Heart left ventricle (tissue), 16 donors: ENCODE measurements around the gene IGFBP2. TPM values are rescaled to one million over a fixed set of nuclear protein-coding genes. Genes with fewer than 3 reads are reported as not detected.

Source experiments
- ATAC-seq, 4 donors: fragments of 200-7000 bp; cut with Tn5 transposase; one replicate each; pipeline ENCODE4 v1.9.1; 2020 to 2022; ENCODE audit warnings: moderate library complexity in 4 of 4, mild to moderate bottlenecking in 3 of 4, moderate number of reproducible peaks in 1 of 4
- DNase-seq, 5 donors: peaks; one replicate each; pipeline ENCODE4 v3.0.0-alpha.2; 2020
- H3K27ac ChIP-seq, 12 donors: fragments of 200-600 bp; sonication (generic) in 4 of 12; one replicate each; pipeline versions ENCODE4 v1.5.0 to v1.8.0; 2016 to 2022; ENCODE audit warnings: mild to moderate bottlenecking in 2 of 12
- H3K27me3 ChIP-seq, 9 donors: fragments of 200-600 bp; sonication (generic) in 2 of 9; one replicate each; pipeline versions ENCODE4 v1.5.1 to v1.8.0; 2016 to 2022; ENCODE audit warnings: mild to moderate bottlenecking in 3 of 9
- H3K36me3 ChIP-seq, 9 donors: fragments of 200-600 bp; sonication (generic) in 2 of 9; one replicate each; pipeline versions ENCODE4 v1.5.0 to v1.8.0; 2018 to 2022; ENCODE audit warnings: mild to moderate bottlenecking in 2 of 9
- H3K4me1 ChIP-seq, 12 donors: fragments of 200-600 bp; sonication (generic) in 4 of 12; one replicate each; pipeline versions ENCODE4 v1.5.0 to v1.8.0; 2016 to 2022; ENCODE audit warnings: mild to moderate bottlenecking in 3 of 12
- H3K4me3 ChIP-seq, 12 donors: fragments of 200-600 bp; sonication (generic) in 4 of 12; one replicate each; pipeline versions ENCODE4 v1.5.0 to v1.8.0; 2017 to 2022; ENCODE audit warnings: mild to moderate bottlenecking in 9 of 12, moderate library complexity in 4 of 12
- H3K9me3 ChIP-seq, 12 donors: fragments of 200-600 bp; sonication (generic) in 4 of 12; one replicate each; pipeline versions ENCODE4 v1.5.0 to v1.8.0; 2016 to 2022; ENCODE audit warnings: mild to moderate bottlenecking in 1 of 12
- POLR2A ChIP-seq, 2 donors: fragments of 450-650 bp; IDR thresholded peaks; one replicate each; pipeline ENCODE4 v1.6.1; 2017; ENCODE audit warnings: antibody characterized with exemption in 2 of 2, mild to moderate bottlenecking in 2 of 2, moderate library complexity in 2 of 2
- WGBS, 4 donors: extraction: QIAGEN DNeasy Blood & Tissue Kit in 2 of 4; methylation state at CpG; one replicate each; pipeline versions ENCODE4 v1.1.5 to v1.1.7; 2013 to 2018; 5-methylcytosine and 5-hydroxymethylcytosine counted together
- intact Hi-C, 10 donors: fragments of 100-400 bp; cut with DNase I; formaldehyde crosslinking; loops; one replicate each; pipeline versions ENCODE4 v1.11.1 to v1.14.2; 2022
- polyA plus RNA-seq, 2 donors: library from polyadenylated mRNA; stranded (reverse); fragments of 200-250 nt; gene quantifications; one replicate each; pipeline ENCODE4 v1.2.3, GENCODE V29; 2013
- total RNA-seq, 9 donors: library from RNA; depleted of rRNA in 2 of 9; stranded (reverse); fragments of >200 nt in 2 of 9; fragmentation: NEBNext Ultra II Directional in 3 of 9; extraction: Animal tissue kit (Norgen Biotek cat#: 25700) in 3 of 9; gene quantifications; one replicate each; pipeline versions ENCODE4 v1.1.0 to v1.2.4, GENCODE V29; 2016 to 2023
- TF ChIP-seq, protein P1 (sequence below), 12 donors: fragments of 200-600 bp; sonication (generic) in 4 of 12; IDR thresholded peaks; one replicate each; pipeline versions ENCODE4 v1.5.0 to v1.8.0; 2018 to 2022; ENCODE audit warnings: antibody characterized with exemption in 12 of 12, mild to moderate bottlenecking in 5 of 12
- donor health status: ischemic (EF 13 %, LVEDD 7.1; RV severe dilation, severe dysfunction).
- donor health status: healthy with polysubstance abuse.
- donor health status: DM: no; HTN: yes; CAD: no.
- donor health status: DM: no; HTN: no; CAD: no.
- donor health status: ischemic (EF 25% LVEDD 6.9; RV normal size, moderate dysfunction).
- donor health status: ischemic (EF 25% LVEDD 5.7; RV mildly dilated, moderate dysfunction).
- donor health status: healthy.
- donor health status: DM: yes; HTN: yes; CAD: no.
- donor health status: ischemic (EF 35%, LVEDD 5.7; RV mildly dilated, moderate dysfunction).
- donor health status: nonischemic (EF 11% LVEDD 7.7; RV severe dilation, severe dysfunction).
- donor health status: DM: yes; HTN: yes; CAD: no.
- donor health status: PGD.
- donor health status: ischemic (EF 29% LVEDD 5.4; RV normal size, mild dysfunction).
- donor health status: nonischemic (EF 23%, LVEDD 6.1; RV moderate dilation, normal function).

Gene IGFBP2
- total and polyA plus RNA-seq, 11 donors, result 57.2 to 326 (median 113) TPM

DNA sequence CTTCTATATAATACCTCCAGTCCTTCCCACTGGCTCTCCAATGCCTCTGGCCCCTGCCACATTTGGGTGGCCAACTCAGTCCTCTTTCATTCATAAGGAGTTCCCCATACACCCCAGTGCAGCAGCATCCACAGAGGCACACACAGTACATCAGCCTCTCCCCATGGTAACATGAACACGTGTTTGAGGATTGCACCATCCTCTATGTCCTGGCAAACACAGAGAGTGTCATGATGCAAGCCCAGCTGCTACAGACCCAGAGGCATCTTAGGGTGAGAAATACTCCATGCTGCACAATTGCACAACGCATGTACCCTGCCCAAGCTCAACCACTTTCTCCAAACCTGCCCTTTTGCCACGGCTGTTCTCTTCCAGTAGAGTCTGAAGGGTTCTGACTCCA is 50.6 kb downstream of the IGFBP2 start:
- WGBS, 4 donors, result 50 to 68% (median 53%) methylated on average over 2 to 3 of the region's 3 CpGs
- no peaks in the 10 kb centered on the region for H3K9me3 ChIP-seq
- DNase-seq (peak in 2 of 5 donors; percentile 68 to 82), ATAC-seq (peak; percentile 53 to 83 (median 72))
- peaks cover 0 to 6% (median 0%) of the 10 kb centered on the region in 9 donors for H3K27me3 ChIP-seq
- intact Hi-C loops, result loop anchor here (2.0 to 10.0 kb wide), 8 partner anchors 483 to 1073 kb away; no protein-coding TSS in a partner anchor
- H3K27ac ChIP-seq, result peak overlapping the region in 9 of 12 donors; percentile 17 to 92 (median 86)
- peaks cover 0 to 49% (median 4%) of the 10 kb centered on the region in 9 donors for H3K36me3 ChIP-seq
- TF ChIP-seq POLR2A (IDR thresholded peaks at IDR 0.05), result no peak
- H3K4me3 ChIP-seq, result no peak overlapping the region
- H3K4me1 ChIP-seq, result peaks cover 8 to 98% (median 57%) of the 10 kb centered on the region in 12 donors

DNA sequence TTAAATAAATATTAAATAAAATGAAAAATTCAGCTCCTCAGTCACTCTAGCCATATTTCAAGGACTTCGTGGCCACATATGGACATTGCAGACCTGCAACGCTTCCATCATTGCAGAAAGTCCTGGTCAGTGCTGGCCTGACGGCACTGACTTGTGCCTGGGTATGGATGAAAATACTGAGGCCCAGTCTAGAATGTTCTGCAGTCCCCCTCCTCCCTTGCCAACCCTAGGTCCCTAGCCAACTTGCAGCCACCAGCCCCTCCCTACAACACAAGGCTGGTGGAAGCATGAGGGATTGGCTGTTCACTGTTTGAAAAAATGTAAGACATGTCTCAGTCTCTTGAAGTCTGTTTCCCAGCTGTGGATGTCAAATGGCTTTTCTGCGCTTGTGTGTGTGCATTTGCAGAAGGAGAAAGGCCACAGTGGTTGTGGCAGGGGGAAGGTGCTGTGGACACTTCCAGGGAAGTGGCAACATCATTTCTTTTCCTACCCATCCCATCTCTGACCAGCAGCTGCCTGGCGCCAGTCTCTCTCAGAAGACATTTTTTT is 52.2 kb downstream of the IGFBP2 start:
- no peak for DNase-seq
- 82 to 93% (median 85%) methylated on average over 5 of the region's 5 CpGs for WGBS, 4 donors
- H3K4me1 ChIP-seq, result peaks cover 6 to 96% (median 59%) of the 10 kb centered on the region in 12 donors
- H3K9me3 ChIP-seq, result no peaks in the 10 kb centered on the region
- intact Hi-C loops, result loop anchor here in 2 of 10 donors (5.0 to 10.0 kb wide), 2 partner anchors 1027 to 1069 kb away; no protein-coding TSS in a partner anchor
- H3K27me3 ChIP-seq, result peaks cover 0 to 17% (median 0%) of the 10 kb centered on the region in 9 donors
- no peak for ATAC-seq
- peaks cover 0 to 49% (median 4%) of the 10 kb centered on the region in 9 donors for H3K36me3 ChIP-seq
- H3K27ac ChIP-seq, result peak overlapping the region in 4 of 12 donors; percentile 86 to 90 (median 88)
- TF ChIP-seq, protein P1, sequence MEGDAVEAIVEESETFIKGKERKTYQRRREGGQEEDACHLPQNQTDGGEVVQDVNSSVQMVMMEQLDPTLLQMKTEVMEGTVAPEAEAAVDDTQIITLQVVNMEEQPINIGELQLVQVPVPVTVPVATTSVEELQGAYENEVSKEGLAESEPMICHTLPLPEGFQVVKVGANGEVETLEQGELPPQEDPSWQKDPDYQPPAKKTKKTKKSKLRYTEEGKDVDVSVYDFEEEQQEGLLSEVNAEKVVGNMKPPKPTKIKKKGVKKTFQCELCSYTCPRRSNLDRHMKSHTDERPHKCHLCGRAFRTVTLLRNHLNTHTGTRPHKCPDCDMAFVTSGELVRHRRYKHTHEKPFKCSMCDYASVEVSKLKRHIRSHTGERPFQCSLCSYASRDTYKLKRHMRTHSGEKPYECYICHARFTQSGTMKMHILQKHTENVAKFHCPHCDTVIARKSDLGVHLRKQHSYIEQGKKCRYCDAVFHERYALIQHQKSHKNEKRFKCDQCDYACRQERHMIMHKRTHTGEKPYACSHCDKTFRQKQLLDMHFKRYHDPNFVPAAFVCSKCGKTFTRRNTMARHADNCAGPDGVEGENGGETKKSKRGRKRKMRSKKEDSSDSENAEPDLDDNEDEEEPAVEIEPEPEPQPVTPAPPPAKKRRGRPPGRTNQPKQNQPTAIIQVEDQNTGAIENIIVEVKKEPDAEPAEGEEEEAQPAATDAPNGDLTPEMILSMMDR (IDR thresholded peaks at IDR 0.05), result no peak
- no peak for TF ChIP-seq POLR2A (IDR thresholded peaks at IDR 0.05)
- H3K4me3 ChIP-seq, result no peak overlapping the region

DNA sequence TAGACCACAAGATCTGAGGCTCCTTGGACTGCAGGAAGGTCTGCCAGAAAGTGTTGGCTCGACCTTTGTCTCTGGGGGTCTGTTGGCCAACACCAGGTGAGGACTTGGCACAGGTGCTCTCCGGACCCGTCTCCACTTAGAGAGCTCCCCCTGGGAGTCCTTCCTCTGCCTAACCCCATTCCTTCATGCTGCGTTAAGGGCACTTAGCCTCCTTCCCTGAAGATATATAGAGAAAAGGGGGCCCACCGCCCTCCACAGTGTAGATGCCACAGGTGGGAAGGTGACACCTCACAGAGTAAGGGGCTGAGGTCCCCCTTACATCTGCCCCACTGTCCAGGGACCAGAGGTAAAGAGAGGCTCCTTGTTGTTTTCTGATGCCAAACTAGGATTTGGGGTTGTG is 53.9 kb downstream of the IGFBP2 start:
- no peak for TF ChIP-seq POLR2A (IDR thresholded peaks at IDR 0.05)
- TF ChIP-seq, protein P1 (IDR thresholded peaks at IDR 0.05), result no peak
- no peak for DNase-seq
- no peak for ATAC-seq
- Histone ChIP-seq H3K9me3 (no peaks in the 10 kb centered on the region), H3K4me3 (no peak overlapping the region), H3K36me3 (peaks cover 0 to 49% (median 4%) of the 10 kb centered on the region in 9 donors), H3K27me3 (peaks cover 0 to 25% (median 0%) of the 10 kb centered on the region in 9 donors), H3K27ac (peak overlapping the region in 2 of 12 donors; percentile 36 to 88), H3K4me1 (peaks cover 6 to 91% (median 48%) of the 10 kb centered on the region in 12 donors)
- WGBS, 4 donors, result 86 to 93% (median 89%) methylated on average over 5 of the region's 5 CpGs
- intact Hi-C loops, result loop anchor here in 2 of 10 donors (5.0 to 10.0 kb wide), 2 partner anchors 1025 to 1068 kb away; no protein-coding TSS in a partner anchor

DNA sequence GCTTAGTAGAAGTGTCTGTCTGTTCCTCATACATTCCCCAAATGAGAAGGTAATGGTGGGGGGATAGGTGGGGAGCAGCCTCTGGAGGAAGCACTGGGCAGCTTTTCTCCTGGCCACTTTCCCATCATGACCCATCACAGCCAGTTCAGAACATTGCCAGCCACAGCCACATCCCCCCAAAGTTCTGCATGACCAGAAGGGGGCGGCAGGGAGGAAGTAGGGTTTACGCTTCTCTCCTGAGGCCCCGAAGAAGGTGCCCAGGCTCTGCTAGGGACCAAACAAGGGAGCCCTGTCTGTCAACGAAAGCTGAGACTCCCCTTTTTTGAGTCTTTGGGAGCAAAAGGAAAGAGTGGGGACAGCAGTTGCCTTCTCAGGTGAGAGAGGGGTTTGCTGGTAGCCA is 54.4 kb downstream of the IGFBP2 start:
- Histone ChIP-seq H3K36me3 (peaks cover 0 to 49% (median 4%) of the 10 kb centered on the region in 9 donors), H3K4me3 (no peak overlapping the region), H3K27me3 (peaks cover 0 to 30% (median 0%) of the 10 kb centered on the region in 9 donors), H3K27ac (peak overlapping the region in 2 of 12 donors; percentile 36 to 88), H3K9me3 (no peaks in the 10 kb centered on the region), H3K4me1 (peaks cover 6 to 91% (median 44%) of the 10 kb centered on the region in 12 donors)
- DNase-seq (no peak), ATAC-seq (no peak)
- 67 to 87% (median 78%) methylated on average over 4 of the region's 4 CpGs for WGBS, 4 donors
- TF ChIP-seq POLR2A (IDR thresholded peaks at IDR 0.05), result no peak
- TF ChIP-seq, protein P1 (IDR thresholded peaks at IDR 0.05), result peak in 7 of 12 donors; percentile 13 to 40 (median 20)
- intact Hi-C loops, result loop anchor here in 2 of 10 donors (5.0 to 10.0 kb wide), 2 partner anchors 1025 to 1067 kb away; no protein-coding TSS in a partner anchor
